ENCODE results near the gene NCKAP5L.

NCKAP5L gene

GRCh38 chr12:49809381-49809905 is 18.8 kb downstream of the NCKAP5L start:
- no peak for DNase-seq (ENCODE audit: low spot score)
- no peak for TF ChIP-seq CTCF (IDR thresholded peaks at IDR 0.05; ENCODE audit: extremely low read depth, missing control alignments)

- no peak for DNase-seq (ENCODE audit: low spot score)
- TF ChIP-seq CTCF (IDR thresholded peaks at IDR 0.05; ENCODE audit: extremely low read depth, missing control alignments): no peak
Measured at GRCh38 chr12:49808686-49809380, 19.4 kb downstream of the NCKAP5L start.

DNA sequence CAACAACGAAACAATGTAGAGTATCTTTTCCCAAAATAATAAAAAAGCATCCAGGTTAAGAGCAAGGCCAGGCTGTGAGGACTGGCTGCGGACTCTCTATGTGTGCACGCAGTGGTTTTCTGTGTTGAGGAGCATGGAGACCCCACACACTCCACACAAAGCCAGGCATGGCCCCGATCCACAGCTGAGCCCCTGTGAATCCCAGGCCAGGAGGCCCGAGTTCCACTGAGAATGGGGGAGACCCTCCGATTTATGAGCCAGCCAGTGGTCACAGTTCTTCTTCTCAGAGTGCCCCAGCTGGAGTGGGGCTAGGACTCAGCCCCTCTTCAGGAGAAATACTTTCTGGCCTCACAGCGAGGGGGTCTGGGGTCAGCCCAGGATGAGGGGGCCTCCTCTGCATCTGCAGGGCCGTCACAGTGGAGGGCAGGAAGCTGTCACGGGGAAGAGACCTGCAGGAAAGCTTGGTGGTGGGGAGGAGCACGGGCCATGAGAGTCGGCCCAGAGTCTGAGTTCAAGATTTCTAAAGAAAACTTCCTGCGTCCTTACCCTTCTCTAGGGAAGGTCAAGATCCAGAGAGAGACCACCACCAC is 20.1 kb downstream of the NCKAP5L start:
- TF ChIP-seq CTCF (IDR thresholded peaks at IDR 0.05; ENCODE audit: extremely low read depth, missing control alignments): no peak
- no peak for DNase-seq (ENCODE audit: low spot score)

- DNase-seq (ENCODE audit: low spot score): no peak
- no peak for TF ChIP-seq CTCF (IDR thresholded peaks at IDR 0.05; ENCODE audit: extremely low read depth, missing control alignments)
Measured at GRCh38 chr12:49806877-49807276, 21.3 kb downstream of the NCKAP5L start.

DNA sequence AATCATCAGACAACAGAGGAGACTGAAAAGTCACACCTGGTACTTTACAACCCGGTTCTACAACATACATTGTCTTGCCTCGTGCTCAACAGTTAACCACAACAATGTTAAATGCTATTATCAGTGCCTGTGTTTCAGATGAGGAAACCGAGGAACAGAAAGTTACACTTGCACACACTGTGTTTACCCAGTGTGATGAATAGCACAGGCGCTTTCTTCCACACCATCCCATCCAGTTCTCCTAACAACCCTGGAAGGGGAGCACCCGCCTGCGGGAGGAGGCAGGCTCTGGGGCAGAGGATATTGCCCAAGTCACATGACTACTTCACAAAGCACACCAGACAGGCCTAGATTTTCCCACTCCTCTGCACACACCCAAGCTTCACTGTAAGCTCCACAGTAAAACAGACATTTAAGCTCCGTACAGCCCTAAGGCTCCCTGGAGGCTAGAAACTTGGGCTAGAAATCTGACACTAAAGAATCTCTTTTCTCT is 21.8 kb downstream of the NCKAP5L start:
- no peak for DNase-seq (ENCODE audit: low spot score)
- TF ChIP-seq CTCF (IDR thresholded peaks at IDR 0.05; ENCODE audit: extremely low read depth, missing control alignments): no peak

GRCh38 chr12:49805409-49805808 is 22.8 kb downstream of the NCKAP5L start:
- TF ChIP-seq CTCF (IDR thresholded peaks at IDR 0.05; ENCODE audit: extremely low read depth, missing control alignments): no peak
- DNase-seq (ENCODE audit: low spot score): no peak

- no peak for DNase-seq (ENCODE audit: low spot score)
- TF ChIP-seq CTCF (IDR thresholded peaks at IDR 0.05; ENCODE audit: extremely low read depth, missing control alignments): no peak
Measured at GRCh38 chr12:49804821-49805220, 23.4 kb downstream of the NCKAP5L start.
